Measurements from ENCODE around the gene CALN1. TPM values are rescaled to one million over a fixed set of nuclear protein-coding genes. Genes with fewer than 3 reads are reported as not detected.

Gene CALN1
- total RNA-seq, 1 experiment from 2014 or later: 0.05 TPM

- intact Hi-C loops (cut with micrococcal nuclease; ENCODE audit: unreplicated experiment): no loop called here
- TF ChIP-seq TCF7L2 (IDR thresholded peaks at IDR 0.05; ENCODE audit: low read depth, low read length): no peak
- no peak for DNase-seq (ENCODE audit: low read depth, low spot score)
- no peak for ATAC-seq
- CTCF ChIA-PET: no interaction called here
- no peaks in the 10 kb centered on the region for H3K27me3 ChIP-seq (ENCODE audit: control insufficient read depth, insufficient read depth, low read length)
- H3K9me3 ChIP-seq (ENCODE audit: control insufficient read depth, insufficient read depth, low read depth, low read length): no peaks in the 10 kb centered on the region
- no TSS peak for BruUV-seq (replicated peaks)
- POLR2A ChIA-PET: interaction anchor here (0.7 kb wide), 1 partner anchor 84 kb away, joined by 3 read pairs; no protein-coding TSS in a partner anchor
- H3K4me3 ChIP-seq (ENCODE audit: low read depth in 2 of 2, low read length in 2 of 2): no peak overlapping the region
- no peak overlapping the region for H3K27ac ChIP-seq (ENCODE audit: low read length)
- H3K36me3 ChIP-seq (ENCODE audit: control insufficient read depth, insufficient read depth, low read length): no peaks in the 10 kb centered on the region
- in situ Hi-C loops (cut with HindIII; ENCODE audit: low pct_unique_long_range_greater_than_20kb, low sequenced_read_pairs): no loop called here
- no peaks in the 10 kb centered on the region for H3K4me1 ChIP-seq (ENCODE audit: control insufficient read depth, insufficient read depth, low read length)
Observed at GRCh38 chr7:72219500-72219899, 192.6 kb downstream of the CALN1 start.

GRCh38 chr7:72217151-72217550 is 195.0 kb downstream of the CALN1 start:
- TF ChIP-seq CTCF (IDR thresholded peaks at IDR 0.05): no peak
- TF ChIP-seq TCF7L2 (IDR thresholded peaks at IDR 0.05; ENCODE audit: low read depth, low read length): no peak
- TF ChIP-seq SIN3A (IDR thresholded peaks at IDR 0.05; ENCODE audit: borderline replicate concordance, insufficient read depth, low read depth, low read length): no peak
- ChIA-PET CTCF (interaction anchor here (0.6 kb wide), 1 partner anchor 473 kb away, joined by 8 read pairs; no protein-coding TSS in a partner anchor), POLR2A (no interaction called here)
- ATAC-seq: no peak
- DNase-seq (ENCODE audit: low read depth, low spot score): no peak
- BruUV-seq (replicated peaks): no TSS peak
- H3K36me3 ChIP-seq (ENCODE audit: control insufficient read depth, insufficient read depth, low read length): no peaks in the 10 kb centered on the region
- H3K27ac ChIP-seq (ENCODE audit: low read length): no peak overlapping the region
- in situ Hi-C loops (cut with HindIII; ENCODE audit: low pct_unique_long_range_greater_than_20kb, low sequenced_read_pairs) (no loop called here), intact Hi-C loops (cut with micrococcal nuclease; ENCODE audit: unreplicated experiment) (no loop called here)
- H3K9me3 ChIP-seq (ENCODE audit: control insufficient read depth, insufficient read depth, low read depth, low read length): no peaks in the 10 kb centered on the region
- no peaks in the 10 kb centered on the region for H3K27me3 ChIP-seq (ENCODE audit: control insufficient read depth, insufficient read depth, low read length)
- H3K4me3 ChIP-seq (ENCODE audit: low read depth in 2 of 2, low read length in 2 of 2): no peak overlapping the region
- no peaks in the 10 kb centered on the region for H3K4me1 ChIP-seq (ENCODE audit: control insufficient read depth, insufficient read depth, low read length)

GRCh38 chr7:72213769-72214168 is 198.4 kb downstream of the CALN1 start:
- H3K4me3 ChIP-seq (ENCODE audit: low read depth in 2 of 2, low read length in 2 of 2): no peak overlapping the region
- POLR2A ChIA-PET: no interaction called here
- intact Hi-C loops (cut with micrococcal nuclease; ENCODE audit: unreplicated experiment) (no loop called here), in situ Hi-C loops (cut with HindIII; ENCODE audit: low pct_unique_long_range_greater_than_20kb, low sequenced_read_pairs) (no loop called here)
- no peak for TF ChIP-seq POLR2AphosphoS5 (IDR thresholded peaks at IDR 0.05; ENCODE audit: low read depth, low read length)
- TF ChIP-seq SIN3A (IDR thresholded peaks at IDR 0.05; ENCODE audit: borderline replicate concordance, insufficient read depth, low read depth, low read length): no peak
- no peak for TF ChIP-seq TCF7L2 (IDR thresholded peaks at IDR 0.05; ENCODE audit: low read depth, low read length)
- no peak overlapping the region for H3K27ac ChIP-seq (ENCODE audit: low read length)
- DNase-seq (ENCODE audit: low read depth, low spot score) (no peak), ATAC-seq (no peak)
- CTCF ChIA-PET: no interaction called here
- no peaks in the 10 kb centered on the region for H3K9me3 ChIP-seq (ENCODE audit: control insufficient read depth, insufficient read depth, low read depth, low read length)
- no peaks in the 10 kb centered on the region for H3K4me1 ChIP-seq (ENCODE audit: control insufficient read depth, insufficient read depth, low read length)
- no TSS peak for BruUV-seq (replicated peaks)
- no peaks in the 10 kb centered on the region for H3K36me3 ChIP-seq (ENCODE audit: control insufficient read depth, insufficient read depth, low read length)
- no peaks in the 10 kb centered on the region for H3K27me3 ChIP-seq (ENCODE audit: control insufficient read depth, insufficient read depth, low read length)

- no peak for TF ChIP-seq CTCF (IDR thresholded peaks at IDR 0.05)
- no peak for TF ChIP-seq TCF7L2 (IDR thresholded peaks at IDR 0.05; ENCODE audit: low read depth, low read length)
- TF ChIP-seq REST (IDR thresholded peaks at IDR 0.05; ENCODE audit: insufficient read depth in 1 of 2, low read depth in 2 of 2, low read length in 1 of 2): no peak
- no peak for TF ChIP-seq POLR2AphosphoS5 (IDR thresholded peaks at IDR 0.05; ENCODE audit: low read depth, low read length)
- TF ChIP-seq SIN3A (IDR thresholded peaks at IDR 0.05; ENCODE audit: borderline replicate concordance, insufficient read depth, low read depth, low read length): no peak
- Histone ChIP-seq H3K4me1 (ENCODE audit: control insufficient read depth, insufficient read depth, low read length) (no peaks in the 10 kb centered on the region), H3K27me3 (ENCODE audit: control insufficient read depth, insufficient read depth, low read length) (0 out of 2 replicates have a peak, but pooled peaks cover 2% of the 10 kb centered on the region), H3K9me3 (ENCODE audit: control insufficient read depth, insufficient read depth, low read depth, low read length) (no peaks in the 10 kb centered on the region), H3K27ac (ENCODE audit: low read length) (no peak overlapping the region), H3K4me3 (ENCODE audit: low read depth in 2 of 2, low read length in 2 of 2) (no peak overlapping the region), H3K36me3 (ENCODE audit: control insufficient read depth, insufficient read depth, low read length) (no peaks in the 10 kb centered on the region)
- DNase-seq (ENCODE audit: low read depth, low spot score): no peak
- in situ Hi-C loops (cut with HindIII; ENCODE audit: low pct_unique_long_range_greater_than_20kb, low sequenced_read_pairs) (no loop called here), intact Hi-C loops (cut with micrococcal nuclease; ENCODE audit: unreplicated experiment) (no loop called here)
- ChIA-PET CTCF (no interaction called here), POLR2A (no interaction called here)
- ATAC-seq: no peak
- BruUV-seq (replicated peaks): no TSS peak
Observed at GRCh38 chr7:72213081-72213480, 199.1 kb downstream of the CALN1 start.

Measured in Panc1 (cell line).